Memory B cell (primary cell): ENCODE results near the gene PDYN.
"Not testable (repeated sequence)": the region's sequence is repeated elsewhere in the genome, so short reads cannot be mapped to it uniquely, and the experiment has no call there.

ENCODE experiments used
- ATAC-seq: fragments of 150-1000 bp; cut with Tn5 transposase; 2 replicates; pipeline ENCODE4 v1.10.0; 2021; ENCODE audit warnings: low read depth, mild to moderate bottlenecking, moderate library complexity
- DNase-seq, 2 donors: peaks; one replicate each; pipeline ENCODE4 v3.0.0; 2022; ENCODE audit warnings: low spot score in 2 of 2
- H3K27ac Mint-ChIP-seq: one replicate; pipeline ENCODE4 v1.8.0; 2022; ENCODE audit warnings: mild to moderate bottlenecking, moderate library complexity, mixed read lengths
- H3K27me3 Mint-ChIP-seq: one replicate; pipeline ENCODE4 v1.8.0; 2022; ENCODE audit warnings: mixed read lengths
- H3K36me3 Mint-ChIP-seq: one replicate; pipeline ENCODE4 v1.8.0; 2022; ENCODE audit warnings: mild to moderate bottlenecking, mixed read lengths
- H3K4me1 Mint-ChIP-seq: one replicate; pipeline ENCODE4 v1.8.0; 2022; ENCODE audit warnings: mixed read lengths
- H3K4me3 Mint-ChIP-seq: one replicate; pipeline ENCODE4 v1.8.0; 2022; ENCODE audit warnings: mild to moderate bottlenecking, moderate library complexity, mixed read lengths
- H3K9me3 Mint-ChIP-seq: one replicate; pipeline ENCODE4 v1.8.0; 2022; ENCODE audit warnings: mixed read lengths

PDYN gene

GRCh38 chr20:1993986-1994385, at the start of gene PDYN:
PDYN (minus strand) TSS chr20:1994058; CDS start chr20:1983084, 10,974 bp downstream.
- Mint-ChIP-seq H3K27me3 (peaks cover 34% of the 10 kb centered on the region), H3K27ac (no peak within 1 kb of the TSS), H3K4me3 (no peak within 1 kb of the TSS), H3K9me3 (no peaks in the 10 kb centered on the region), H3K36me3 (no peaks in the 10 kb centered on the region), H3K4me1 (peaks cover 3% of the 10 kb centered on the region)
- no peak for DNase-seq
- ATAC-seq, result no peak

DNA sequence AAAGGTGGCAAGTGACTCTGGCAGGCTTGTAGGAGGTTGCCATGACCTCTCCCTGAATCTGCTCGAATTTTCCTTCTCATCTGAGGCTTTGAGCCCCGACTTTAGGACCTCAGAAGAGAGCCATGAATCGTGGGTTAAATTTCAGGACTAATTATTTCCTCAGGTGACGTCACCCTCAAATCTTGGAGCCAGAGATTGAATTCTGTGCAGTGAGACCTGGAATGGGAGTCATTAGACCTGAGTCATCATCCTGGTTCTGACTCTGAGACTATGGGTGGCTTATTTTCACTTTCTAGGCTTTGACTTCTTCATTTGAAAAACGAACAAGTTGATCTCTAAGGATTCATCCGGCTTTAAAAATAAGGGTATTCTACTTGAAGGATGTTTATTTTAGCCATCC, 48.5 kb upstream of the PDYN start:
- no peak for ATAC-seq
- H3K4me1 Mint-ChIP-seq, result no peaks in the 10 kb centered on the region
- no peak for DNase-seq
- peaks cover 2% of the 10 kb centered on the region for H3K36me3 Mint-ChIP-seq
- no peak overlapping the region for H3K27ac Mint-ChIP-seq
- H3K4me3 Mint-ChIP-seq, result no peak overlapping the region
- peaks cover 1% of the 10 kb centered on the region for H3K9me3 Mint-ChIP-seq
- H3K27me3 Mint-ChIP-seq, result peaks cover 12% of the 10 kb centered on the region

- Mint-ChIP-seq H3K4me3 (no peak overlapping the region), H3K27me3 (peaks cover 19% of the 10 kb centered on the region), H3K9me3 (peaks cover 1% of the 10 kb centered on the region), H3K27ac (no peak overlapping the region), H3K4me1 (no peaks in the 10 kb centered on the region), H3K36me3 (peaks cover 2% of the 10 kb centered on the region)
- ATAC-seq, result no peak
- no peak for DNase-seq
Observed at GRCh38 chr20:2038161-2038560, 44.3 kb upstream of the PDYN start.

DNA sequence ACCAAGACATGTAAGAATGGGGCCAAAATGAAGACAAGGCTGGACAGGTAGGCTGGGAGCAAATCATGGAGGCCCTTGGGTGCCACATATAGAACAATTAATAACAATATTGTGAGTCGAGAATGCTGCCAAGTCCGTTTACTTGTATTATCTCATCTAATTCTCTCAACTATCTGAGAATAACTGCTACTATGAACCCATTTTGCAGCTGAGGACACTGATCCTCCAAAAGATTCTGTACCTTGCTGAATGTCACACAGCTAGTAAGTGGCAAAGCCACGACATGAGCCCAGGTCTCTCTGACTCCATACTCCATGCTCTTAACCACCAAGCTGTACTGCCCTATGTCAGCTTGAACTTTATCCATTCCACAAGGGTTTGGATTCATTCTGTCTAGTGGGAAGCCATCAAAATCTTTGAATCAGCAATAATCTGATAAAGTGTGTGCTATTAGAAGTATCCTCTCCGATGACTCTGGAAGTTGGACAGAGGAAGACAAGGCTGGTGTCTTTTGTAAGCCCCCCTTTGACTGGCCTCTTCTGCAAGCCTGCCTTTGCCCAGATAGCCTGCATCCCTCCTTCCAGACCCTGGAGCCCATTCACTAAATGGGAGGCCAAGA, 43.5 kb upstream of the PDYN start:
- Mint-ChIP-seq H3K4me1 (no peaks in the 10 kb centered on the region), H3K4me3 (no peak overlapping the region), H3K9me3 (peaks cover 1% of the 10 kb centered on the region), H3K36me3 (peaks cover 2% of the 10 kb centered on the region), H3K27me3 (peaks cover 20% of the 10 kb centered on the region), H3K27ac (no peak overlapping the region)
- ATAC-seq (no peak), DNase-seq (no peak)

DNA sequence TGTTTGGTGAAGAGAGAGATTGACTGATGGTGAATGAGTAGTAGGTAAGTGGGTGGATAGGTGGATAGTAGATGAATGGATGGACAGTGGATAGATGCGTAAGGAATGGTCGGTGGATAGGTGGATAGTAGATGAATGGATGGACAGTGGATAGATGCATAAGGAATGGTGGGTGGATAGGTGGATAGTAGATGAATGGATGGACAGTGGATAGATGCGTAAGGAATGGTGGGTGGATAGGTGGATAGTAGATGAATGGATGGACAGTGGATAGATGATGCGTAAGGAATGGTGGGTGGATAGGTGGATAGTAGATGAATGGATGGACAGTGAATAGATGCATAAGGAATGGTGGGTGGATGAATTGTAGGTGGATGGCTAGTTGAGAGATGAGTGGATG, 42.5 kb upstream of the PDYN start:
- not testable (repeated sequence) for H3K27ac Mint-ChIP-seq, H3K4me1 Mint-ChIP-seq, H3K36me3 Mint-ChIP-seq, H3K9me3 Mint-ChIP-seq, ATAC-seq, DNase-seq, H3K4me3 Mint-ChIP-seq
- peaks cover 26% of the 10 kb centered on the region for H3K27me3 Mint-ChIP-seq

- DNase-seq, result no peak
- no peak for ATAC-seq
- no peak overlapping the region for H3K4me3 Mint-ChIP-seq
- H3K27ac Mint-ChIP-seq, result no peak overlapping the region
- H3K9me3 Mint-ChIP-seq, result peaks cover 4% of the 10 kb centered on the region
- peaks cover 1% of the 10 kb centered on the region for H3K36me3 Mint-ChIP-seq
- H3K27me3 Mint-ChIP-seq, result peaks cover 32% of the 10 kb centered on the region
- no peaks in the 10 kb centered on the region for H3K4me1 Mint-ChIP-seq
Observed at GRCh38 chr20:2032168-2032567, 38.3 kb upstream of the PDYN start.

DNA sequence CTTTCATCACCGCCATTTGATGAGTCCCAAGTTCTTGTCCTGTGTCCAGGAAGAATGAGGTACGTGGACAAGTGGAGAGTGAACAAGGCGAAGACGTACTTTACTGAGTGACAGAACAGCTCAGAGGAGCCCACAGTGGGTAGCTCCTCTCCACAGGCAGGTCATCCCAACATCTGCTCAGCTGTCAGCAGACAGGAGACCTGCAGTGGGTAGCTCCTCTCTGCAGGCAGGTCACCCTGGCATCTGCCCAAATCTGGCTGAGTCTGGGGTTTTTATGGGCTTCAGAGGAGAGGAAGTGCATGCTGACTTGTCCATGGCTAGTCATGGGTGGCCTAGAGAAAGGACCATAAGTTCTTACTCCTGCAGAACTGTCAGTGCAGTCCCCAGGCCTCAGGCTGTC, 32.7 kb upstream of the PDYN start:
- ATAC-seq (no peak), DNase-seq (no peak)
- Mint-ChIP-seq H3K27ac (no peak overlapping the region), H3K4me3 (no peak overlapping the region), H3K27me3 (peaks cover 26% of the 10 kb centered on the region), H3K4me1 (no peaks in the 10 kb centered on the region), H3K36me3 (peaks cover 1% of the 10 kb centered on the region), H3K9me3 (peaks cover 4% of the 10 kb centered on the region)

- Mint-ChIP-seq H3K36me3 (peaks cover 1% of the 10 kb centered on the region), H3K4me3 (no peak overlapping the region), H3K27ac (no peak overlapping the region), H3K9me3 (peaks cover 4% of the 10 kb centered on the region), H3K27me3 (peaks cover 23% of the 10 kb centered on the region), H3K4me1 (no peaks in the 10 kb centered on the region)
- ATAC-seq (no peak), DNase-seq (no peak)
Observed at GRCh38 chr20:2026004-2026403, 32.1 kb upstream of the PDYN start.

GRCh38 chr20:2023151-2023550, 29.3 kb upstream of the PDYN start:
- Mint-ChIP-seq H3K27me3 (peaks cover 15% of the 10 kb centered on the region), H3K9me3 (peaks cover 2% of the 10 kb centered on the region), H3K4me3 (no peak overlapping the region), H3K36me3 (peaks cover 1% of the 10 kb centered on the region), H3K4me1 (no peaks in the 10 kb centered on the region), H3K27ac (no peak overlapping the region)
- DNase-seq, result no peak
- no peak for ATAC-seq

- no peak for ATAC-seq
- H3K27ac Mint-ChIP-seq, result no peak overlapping the region
- no peak overlapping the region for H3K4me3 Mint-ChIP-seq
- H3K4me1 Mint-ChIP-seq, result no peaks in the 10 kb centered on the region
- H3K9me3 Mint-ChIP-seq, result no peaks in the 10 kb centered on the region
- no peaks in the 10 kb centered on the region for H3K36me3 Mint-ChIP-seq
- no peak for DNase-seq
- peaks cover 12% of the 10 kb centered on the region for H3K27me3 Mint-ChIP-seq
Observed at GRCh38 chr20:2022163-2022562, 28.3 kb upstream of the PDYN start.

GRCh38 chr20:2010533-2010932, 16.7 kb upstream of the PDYN start:
- no peaks in the 10 kb centered on the region for H3K4me1 Mint-ChIP-seq
- no peak overlapping the region for H3K27ac Mint-ChIP-seq
- H3K4me3 Mint-ChIP-seq, result no peak overlapping the region
- H3K9me3 Mint-ChIP-seq, result no peaks in the 10 kb centered on the region
- no peak for DNase-seq
- H3K36me3 Mint-ChIP-seq, result no peaks in the 10 kb centered on the region
- peaks cover 15% of the 10 kb centered on the region for H3K27me3 Mint-ChIP-seq
- no peak for ATAC-seq

DNA sequence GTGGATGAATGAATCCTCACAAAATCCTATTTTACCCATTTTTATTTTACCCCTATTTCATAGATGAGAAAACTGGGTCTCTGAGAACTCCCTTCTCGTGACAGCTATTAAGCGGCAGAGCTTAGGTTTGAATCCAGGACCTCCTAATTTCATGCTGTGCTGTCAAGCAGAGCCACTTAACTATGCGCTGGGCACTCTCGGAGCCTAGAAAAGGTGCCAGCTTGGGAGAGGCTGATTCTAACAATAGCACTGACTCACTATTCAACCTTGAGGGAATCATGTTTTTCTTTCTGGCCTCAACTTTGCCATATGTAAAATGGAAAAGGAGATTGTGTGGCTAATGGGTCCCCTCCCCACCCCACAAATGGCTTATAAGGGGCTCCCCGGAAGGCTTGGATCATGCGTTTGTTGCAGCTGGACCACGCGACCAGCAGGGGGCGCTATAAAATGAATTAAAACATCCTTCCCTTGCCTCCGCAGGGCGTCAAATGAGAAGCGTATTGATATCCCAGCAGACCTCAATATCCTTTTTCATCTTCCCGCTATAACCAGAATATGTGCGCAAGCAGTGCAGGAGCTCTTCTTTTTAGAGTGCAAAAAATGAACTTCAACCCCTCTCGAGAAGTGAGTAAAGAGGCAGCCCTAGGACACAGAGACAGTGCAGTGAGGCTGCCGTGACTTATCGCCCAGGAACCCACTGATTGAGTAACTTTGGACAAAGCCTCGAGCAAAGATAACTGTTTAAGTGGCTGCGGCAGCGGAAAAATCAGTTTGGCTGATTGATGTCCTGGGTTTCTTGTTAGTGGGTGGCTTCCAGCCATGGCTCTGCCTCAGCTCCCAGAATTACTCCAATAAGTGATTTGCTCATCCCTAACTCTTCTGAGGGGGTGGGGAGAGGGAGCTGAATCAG, 12.8 kb upstream of the PDYN start:
- H3K4me3 Mint-ChIP-seq, result no peak overlapping the region
- H3K9me3 Mint-ChIP-seq, result no peaks in the 10 kb centered on the region
- H3K4me1 Mint-ChIP-seq, result no peaks in the 10 kb centered on the region
- no peak overlapping the region for H3K27ac Mint-ChIP-seq
- ATAC-seq (no peak), DNase-seq (peak in 1 of 2 donors; percentile 21)
- H3K27me3 Mint-ChIP-seq, result peaks cover 18% of the 10 kb centered on the region
- no peaks in the 10 kb centered on the region for H3K36me3 Mint-ChIP-seq

DNA sequence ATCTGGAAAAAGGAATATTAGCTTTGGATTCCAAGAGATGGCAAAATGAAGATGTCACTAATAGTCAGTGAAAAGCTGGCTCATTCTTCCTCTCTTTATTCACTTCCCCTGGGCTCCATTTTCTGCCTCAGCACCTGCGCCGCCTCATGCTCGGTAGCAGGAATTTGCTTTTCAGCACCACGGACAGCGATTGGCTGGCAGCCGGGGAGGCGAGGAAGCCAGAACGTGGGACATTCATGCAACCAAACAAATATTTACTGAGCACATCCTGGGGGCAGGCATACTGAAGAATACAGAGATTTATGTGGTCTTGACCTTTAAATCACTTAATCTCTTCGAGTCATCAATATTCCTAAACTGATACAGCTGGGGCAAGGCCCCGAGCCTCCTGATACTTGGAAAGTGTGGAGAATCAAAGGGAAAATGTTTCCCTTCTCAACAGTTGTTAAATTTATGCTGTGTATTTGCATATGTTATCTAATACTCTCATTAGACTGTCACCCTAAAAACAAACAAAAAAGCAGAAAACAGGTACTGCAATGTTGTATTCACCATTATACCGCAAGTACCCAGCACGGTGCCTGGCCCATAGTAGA, 12.1 kb upstream of the PDYN start:
- no peaks in the 10 kb centered on the region for H3K9me3 Mint-ChIP-seq
- H3K4me1 Mint-ChIP-seq, result no peaks in the 10 kb centered on the region
- peak; percentile 59 for ATAC-seq
- no peaks in the 10 kb centered on the region for H3K36me3 Mint-ChIP-seq
- no peak overlapping the region for H3K27ac Mint-ChIP-seq
- no peak overlapping the region for H3K4me3 Mint-ChIP-seq
- H3K27me3 Mint-ChIP-seq, result peaks cover 16% of the 10 kb centered on the region
- DNase-seq, result peak; percentile 66 to 73

DNA sequence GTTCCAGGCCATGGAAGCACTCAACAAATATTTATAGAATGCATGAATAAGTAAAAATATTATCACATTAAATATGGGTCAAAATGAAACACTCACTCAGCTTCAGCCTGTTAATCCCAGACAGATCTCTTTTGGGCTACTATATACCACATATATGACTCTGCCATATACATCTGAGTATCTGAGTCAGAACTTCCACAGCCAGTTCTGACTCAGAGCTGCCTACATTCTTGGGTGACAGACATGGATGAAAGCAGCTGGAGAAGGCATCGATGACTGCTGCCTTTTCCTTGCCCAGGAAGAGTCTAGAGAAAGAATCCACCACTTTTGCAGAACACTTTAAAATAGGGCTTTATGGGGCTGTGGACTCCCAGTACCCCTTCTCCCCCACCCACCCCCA, 11.5 kb upstream of the PDYN start:
- DNase-seq (no peak), ATAC-seq (no peak)
- H3K9me3 Mint-ChIP-seq, result no peaks in the 10 kb centered on the region
- H3K27me3 Mint-ChIP-seq, result peaks cover 13% of the 10 kb centered on the region
- no peak overlapping the region for H3K27ac Mint-ChIP-seq
- no peak overlapping the region for H3K4me3 Mint-ChIP-seq
- H3K4me1 Mint-ChIP-seq, result no peaks in the 10 kb centered on the region
- H3K36me3 Mint-ChIP-seq, result no peaks in the 10 kb centered on the region
